ENCODE data around the gene ZFPM1.
"Not testable (repeated sequence)": the region's sequence is repeated elsewhere in the genome, so short reads cannot be mapped to it uniquely, and the experiment has no call there.

Gene ZFPM1

GRCh38 chr16:88484505-88485365 is 31.7 kb downstream of the ZFPM1 start:
- no peak for DNase-seq

GRCh38 chr16:88485366-88485741 is 32.3 kb downstream of the ZFPM1 start:
- not testable (repeated sequence) for DNase-seq

- DNase-seq, result no peak
Measured at GRCh38 chr16:88486398-88487123, 33.5 kb downstream of the ZFPM1 start.

- DNase-seq, result no peak
Measured at GRCh38 chr16:88487124-88487432, 34.0 kb downstream of the ZFPM1 start.

GRCh38 chr16:88487920-88488851 is 35.1 kb downstream of the ZFPM1 start:
- no peak for DNase-seq

- no peak for DNase-seq
Measured at GRCh38 chr16:88489163-88489741, 36.2 kb downstream of the ZFPM1 start.

GRCh38 chr16:88491001-88491559 is 38.0 kb downstream of the ZFPM1 start:
- no peak for DNase-seq

- no peak for DNase-seq
Measured at GRCh38 chr16:88491560-88492310, 38.7 kb downstream of the ZFPM1 start.

GRCh38 chr16:88493879-88494278 is 40.8 kb downstream of the ZFPM1 start:
- no peak for DNase-seq

GRCh38 chr16:88494335-88495154 is 41.5 kb downstream of the ZFPM1 start:
- no peak for DNase-seq

- DNase-seq, result no peak
Measured at GRCh38 chr16:88495268-88495772, 42.2 kb downstream of the ZFPM1 start.

- no peak for DNase-seq
Measured at GRCh38 chr16:88497561-88498462, 44.7 kb downstream of the ZFPM1 start.

GRCh38 chr16:88498576-88499208 is 45.6 kb downstream of the ZFPM1 start:
- no peak for DNase-seq

- DNase-seq, result no peak
Measured at GRCh38 chr16:88499292-88499691, 46.2 kb downstream of the ZFPM1 start.

- no peak for DNase-seq
Measured at GRCh38 chr16:88499836-88500251, 46.8 kb downstream of the ZFPM1 start.

GRCh38 chr16:88500255-88500661 is 47.2 kb downstream of the ZFPM1 start:
- DNase-seq, result no peak

- DNase-seq, result no peak
Measured at GRCh38 chr16:88502371-88502770, 49.3 kb downstream of the ZFPM1 start.

- DNase-seq, result no peak
Measured at GRCh38 chr16:88502776-88503280, 49.7 kb downstream of the ZFPM1 start.

- no peak for DNase-seq
Measured at GRCh38 chr16:88503374-88503770, 50.3 kb downstream of the ZFPM1 start.
